SK-N-SH treated with all-trans-retinoic acid at 6 μM for 48 hours (cell line): ENCODE measurements around the gene KCTD3.

Experiments
- ATAC-seq: fragments of 200-7000 bp; cut with Tn5 transposase; 3 replicates; pipeline ENCODE4 v1.9.1; 2020; ENCODE audit warnings: mild to moderate bottlenecking, moderate library complexity
- BACH2 ChIP-seq: fragments of 250-450 bp; sonication (Bioruptor Pico); IDR thresholded peaks from 2 replicates; pipeline ENCODE4 v1.9.0; 2021; ENCODE audit warnings: mild to moderate bottlenecking, borderline replicate concordance
- CREB5 ChIP-seq: fragments of 250-450 bp; sonication (Bioruptor Pico); IDR thresholded peaks from 2 replicates; pipeline ENCODE4 v1.5.1; 2020; ENCODE audit warnings: low read depth, mild to moderate bottlenecking, moderate library complexity
- CSDC2 ChIP-seq: fragments of 250-450 bp; sonication (Bioruptor Pico); IDR thresholded peaks from 2 replicates; pipeline ENCODE4 v1.5.0; 2020; ENCODE audit warnings: mild to moderate bottlenecking, moderate library complexity
- ISL1 ChIP-seq: fragments of 250-450 bp; sonication (Bioruptor Pico); IDR thresholded peaks from 2 replicates; pipeline ENCODE4 v2.1.2; 2022; ENCODE audit warnings: mild to moderate bottlenecking, moderate library complexity
- OSR1 ChIP-seq: fragments of 250-450 bp; sonication (Bioruptor Pico); IDR thresholded peaks from 2 replicates; pipeline ENCODE4 v1.8.0; 2022; ENCODE audit warnings: moderate library complexity, mild to moderate bottlenecking, inconsistent platforms
- PATZ1 ChIP-seq: fragments of 250-450 bp; sonication (Bioruptor Pico); IDR thresholded peaks from 2 replicates; pipeline ENCODE4 v1.8.0; 2020; ENCODE audit warnings: mild to moderate bottlenecking, moderate library complexity, borderline replicate concordance
- RARB ChIP-seq: fragments of 250-450 bp; sonication (Bioruptor Pico); IDR thresholded peaks from 2 replicates; pipeline ENCODE4 v1.8.0; 2021; ENCODE audit warnings: mild to moderate bottlenecking, moderate library complexity
- TCF4 ChIP-seq: fragments of 250-450 bp; sonication (Bioruptor Pico); IDR thresholded peaks from 2 replicates; pipeline ENCODE4 v1.8.0; 2021; ENCODE audit warnings: mild to moderate bottlenecking, moderate library complexity, borderline replicate concordance
- TOX ChIP-seq: fragments of 250-450 bp; sonication (Bioruptor Pico); IDR thresholded peaks from 2 replicates; pipeline ENCODE4 v1.8.0; 2021; ENCODE audit warnings: mild to moderate bottlenecking, moderate library complexity, borderline replicate concordance
- TSHZ2 ChIP-seq: fragments of 250-450 bp; sonication (Bioruptor Pico); IDR thresholded peaks from 2 replicates; pipeline ENCODE4 v1.5.0; 2020; ENCODE audit warnings: mild to moderate bottlenecking, moderate library complexity
- ZC3H10 ChIP-seq: fragments of 250-450 bp; sonication (Bioruptor Pico); IDR thresholded peaks from 2 replicates; pipeline ENCODE4 v1.5.1; 2021; ENCODE audit warnings: mild to moderate bottlenecking, moderate library complexity
- ZFP3 ChIP-seq: fragments of 250-450 bp; sonication (Bioruptor Pico); IDR thresholded peaks from 2 replicates; pipeline ENCODE4 v1.5.0; 2020; ENCODE audit warnings: mild to moderate bottlenecking, moderate library complexity
- ZNF70 ChIP-seq: fragments of 450-650 bp; formaldehyde crosslinking; IDR thresholded peaks from 2 replicates; pipeline ENCODE4 v1.5.0; 2020; ENCODE audit warnings: mild to moderate bottlenecking, moderate library complexity

The KCTD3 gene

GRCh38 chr1:215650446-215651149 lies 83.5 kb downstream of the KCTD3 start:
- TF ChIP-seq ZC3H10 (CRISPR knock-in tag) (no peak), TSHZ2 (CRISPR knock-in tag) (no peak), TOX (no peak)
- peak; percentile 29; the same call in 2 of the 3 replicates for ATAC-seq

GRCh38 chr1:215651867-215652266 lies 84.8 kb downstream of the KCTD3 start:
- no peak for TF ChIP-seq TCF4 (CRISPR knock-in tag)
- TF ChIP-seq ZFP3 (CRISPR knock-in tag), result no peak
- no peak for TF ChIP-seq ISL1 (CRISPR knock-in tag)
- TF ChIP-seq PATZ1 (CRISPR knock-in tag), result no peak
- no peak for TF ChIP-seq ZNF70
- TF ChIP-seq OSR1 (CRISPR knock-in tag), result no peak
- no peak for TF ChIP-seq TOX
- TF ChIP-seq RARB, result no peak
- TF ChIP-seq CSDC2 (CRISPR knock-in tag), result no peak
- ATAC-seq, result no peak

- ATAC-seq, result no peak
- TF ChIP-seq CREB5 (CRISPR knock-in tag) (no peak), RARB (no peak), OSR1 (CRISPR knock-in tag) (no peak), TOX (no peak), PATZ1 (CRISPR knock-in tag) (no peak), TSHZ2 (CRISPR knock-in tag) (no peak), BACH2 (no peak)
These were observed 85.3 kb downstream of the KCTD3 start for GRCh38 chr1:215652371-215652770.

- ATAC-seq, result no peak
- no peak for TF ChIP-seq BACH2
- TF ChIP-seq CREB5 (CRISPR knock-in tag), result no peak
These were observed 89.9 kb downstream of the KCTD3 start for GRCh38 chr1:215657047-215657446.
